Erythroblast (primary cell): ENCODE data around the gene APLP2.

Source experiments
- GATA1 ChIP-seq: IDR thresholded peaks from 2 replicates; pipeline ENCODE4 v1.6.1; 2011; ENCODE audit warnings: low read depth, mild to moderate bottlenecking, control low read depth, low read length, moderate library complexity
- POLR2A ChIP-seq: IDR thresholded peaks from 2 replicates; pipeline ENCODE4 v1.6.1; 2011; ENCODE audit warnings: mild to moderate bottlenecking, low read length

- no peak for TF ChIP-seq POLR2A
- TF ChIP-seq GATA1 = no peak
Measured at GRCh38 chr11:130187096-130187495, 117.4 kb downstream of the APLP2 start.
